Measurements from ENCODE around the gene LECT2. TPM values are rescaled to one million over a fixed set of nuclear protein-coding genes. Genes with fewer than 3 reads are reported as not detected.

LECT2 gene
- polyA plus RNA-seq, 1 donor (not counting 4 experiments of a cell fraction or from before 2014, with no cell fraction given), result not detected

DNA sequence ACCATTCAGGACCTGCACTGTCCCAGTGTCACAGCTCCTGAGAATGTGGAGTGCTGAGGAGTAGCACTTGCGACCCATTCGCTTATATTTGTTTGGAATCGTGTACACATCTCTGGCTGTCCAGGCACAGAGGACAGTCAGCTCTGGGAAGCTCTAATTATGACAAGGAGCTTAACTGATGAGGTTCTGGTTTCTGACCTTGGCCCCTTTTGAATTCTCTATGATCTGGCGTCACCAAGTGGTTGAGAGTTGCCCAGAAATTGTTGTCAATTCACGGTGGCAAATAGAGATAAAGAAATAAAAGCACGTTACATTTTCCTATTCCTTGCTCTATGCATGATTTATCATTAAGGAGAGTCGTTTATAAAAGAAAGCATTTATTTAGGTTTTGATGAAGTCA lies 34.9 kb upstream of the LECT2 start:
- Histone ChIP-seq H4K20me1 (ENCODE audit: control insufficient read depth, extremely low read depth, insufficient read depth, low read length) (no peaks in the 10 kb centered on the region), H3K9ac (ENCODE audit: control insufficient read depth, extremely low read depth, insufficient read depth, low read length) (no peak overlapping the region), H3K36me3 (ENCODE audit: control insufficient read depth in 2 of 2, extremely low read depth in 1 of 2, insufficient read depth in 2 of 2, low read length in 2 of 2) (no peaks in the 10 kb centered on the region), H3K27me3 (ENCODE audit: control insufficient read depth, extremely low read depth, insufficient read depth, low read length) (no peaks in the 10 kb centered on the region), H3K4me1 (ENCODE audit: control insufficient read depth, extremely low read depth, insufficient read depth, low read length) (peaks cover 3% of the 10 kb centered on the region), H3K27ac (ENCODE audit: control insufficient read depth, insufficient read depth, low read length) (no peak overlapping the region), H3K4me3 (ENCODE audit: control insufficient read depth in 2 of 3, extremely low read depth in 1 of 3, insufficient read depth in 2 of 3, low read depth in 1 of 3, low read length in 3 of 3) (no peak overlapping the region), H2AFZ (ENCODE audit: control insufficient read depth, low read length) (no peak overlapping the region), H3K4me2 (ENCODE audit: control insufficient read depth, extremely low read depth, insufficient read depth, low read depth, low read length) (no peak overlapping the region), H3K9me3 (ENCODE audit: control insufficient read depth, low read depth, low read length) (no peaks in the 10 kb centered on the region), H3K9me1 (ENCODE audit: control insufficient read depth, extremely low read depth, insufficient read depth, low read length) (no peaks in the 10 kb centered on the region), H3K79me2 (ENCODE audit: control insufficient read depth, insufficient read depth, low read length) (no peaks in the 10 kb centered on the region)
- TF ChIP-seq, protein P1, sequence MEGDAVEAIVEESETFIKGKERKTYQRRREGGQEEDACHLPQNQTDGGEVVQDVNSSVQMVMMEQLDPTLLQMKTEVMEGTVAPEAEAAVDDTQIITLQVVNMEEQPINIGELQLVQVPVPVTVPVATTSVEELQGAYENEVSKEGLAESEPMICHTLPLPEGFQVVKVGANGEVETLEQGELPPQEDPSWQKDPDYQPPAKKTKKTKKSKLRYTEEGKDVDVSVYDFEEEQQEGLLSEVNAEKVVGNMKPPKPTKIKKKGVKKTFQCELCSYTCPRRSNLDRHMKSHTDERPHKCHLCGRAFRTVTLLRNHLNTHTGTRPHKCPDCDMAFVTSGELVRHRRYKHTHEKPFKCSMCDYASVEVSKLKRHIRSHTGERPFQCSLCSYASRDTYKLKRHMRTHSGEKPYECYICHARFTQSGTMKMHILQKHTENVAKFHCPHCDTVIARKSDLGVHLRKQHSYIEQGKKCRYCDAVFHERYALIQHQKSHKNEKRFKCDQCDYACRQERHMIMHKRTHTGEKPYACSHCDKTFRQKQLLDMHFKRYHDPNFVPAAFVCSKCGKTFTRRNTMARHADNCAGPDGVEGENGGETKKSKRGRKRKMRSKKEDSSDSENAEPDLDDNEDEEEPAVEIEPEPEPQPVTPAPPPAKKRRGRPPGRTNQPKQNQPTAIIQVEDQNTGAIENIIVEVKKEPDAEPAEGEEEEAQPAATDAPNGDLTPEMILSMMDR (optimal IDR thresholded peaks at IDR 0.05 in 1 of 3, IDR thresholded peaks at IDR 0.05 in 1 of 3, conservative IDR thresholded peaks at IDR 0.05 in 1 of 3; ENCODE audit: extremely low read depth in 1 of 3, insufficient read depth in 2 of 3, low read length in 3 of 3), result no peak
- TF ChIP-seq EZH2 (IDR thresholded peaks at IDR 0.05; ENCODE audit: low read length), result no peak
- dilution Hi-C loops (cut with MboI; ENCODE audit: extremely low pct_ligation_motif_present, low sequenced_read_pairs), result no loop called here
- FAIRE-seq (peak; percentile 23), DNase-seq (ENCODE audit: low read depth, low spot score) (no peak)

DNA sequence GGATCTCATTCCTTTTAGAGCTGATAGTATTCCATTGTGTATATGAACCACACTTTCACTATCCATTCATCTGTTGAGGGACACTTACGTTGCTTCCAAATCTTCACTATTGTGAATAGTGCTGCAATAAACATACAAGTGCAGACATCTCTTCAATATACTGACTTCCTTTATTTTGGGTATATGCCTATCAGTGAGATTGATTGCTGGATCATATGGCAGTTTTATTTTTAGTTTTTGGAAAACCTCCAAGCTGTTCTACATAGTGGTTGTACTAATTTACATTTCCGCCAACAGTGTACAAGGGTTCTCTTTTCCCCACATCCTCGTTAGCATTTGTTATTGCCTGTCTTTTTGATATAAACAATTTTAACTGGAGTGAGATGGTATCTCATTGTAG lies 33.8 kb upstream of the LECT2 start:
- Histone ChIP-seq H3K27ac (ENCODE audit: control insufficient read depth, insufficient read depth, low read length) (no peak overlapping the region), H3K27me3 (ENCODE audit: control insufficient read depth, extremely low read depth, insufficient read depth, low read length) (no peaks in the 10 kb centered on the region), H3K9me1 (ENCODE audit: control insufficient read depth, extremely low read depth, insufficient read depth, low read length) (no peaks in the 10 kb centered on the region), H3K79me2 (ENCODE audit: control insufficient read depth, insufficient read depth, low read length) (no peaks in the 10 kb centered on the region), H3K4me3 (ENCODE audit: control insufficient read depth in 2 of 3, extremely low read depth in 1 of 3, insufficient read depth in 2 of 3, low read depth in 1 of 3, low read length in 3 of 3) (no peak overlapping the region), H2AFZ (ENCODE audit: control insufficient read depth, low read length) (no peak overlapping the region), H3K9me3 (ENCODE audit: control insufficient read depth, low read depth, low read length) (no peaks in the 10 kb centered on the region), H3K4me1 (ENCODE audit: control insufficient read depth, extremely low read depth, insufficient read depth, low read length) (no peaks in the 10 kb centered on the region), H4K20me1 (ENCODE audit: control insufficient read depth, extremely low read depth, insufficient read depth, low read length) (no peaks in the 10 kb centered on the region), H3K36me3 (ENCODE audit: control insufficient read depth in 2 of 2, extremely low read depth in 1 of 2, insufficient read depth in 2 of 2, low read length in 2 of 2) (no peaks in the 10 kb centered on the region), H3K4me2 (ENCODE audit: control insufficient read depth, extremely low read depth, insufficient read depth, low read depth, low read length) (no peak overlapping the region), H3K9ac (ENCODE audit: control insufficient read depth, extremely low read depth, insufficient read depth, low read length) (no peak overlapping the region)
- no peak for TF ChIP-seq EZH2 (IDR thresholded peaks at IDR 0.05; ENCODE audit: low read length)
- TF ChIP-seq, protein P1 (optimal IDR thresholded peaks at IDR 0.05 in 1 of 3, IDR thresholded peaks at IDR 0.05 in 1 of 3, conservative IDR thresholded peaks at IDR 0.05 in 1 of 3; ENCODE audit: extremely low read depth in 1 of 3, insufficient read depth in 2 of 3, low read length in 3 of 3), result no peak
- no peak for DNase-seq (ENCODE audit: low read depth, low spot score)
- dilution Hi-C loops (cut with MboI; ENCODE audit: extremely low pct_ligation_motif_present, low sequenced_read_pairs), result no loop called here
- FAIRE-seq, result no peak
